HG03457 (cell line): Measurements from ENCODE around the gene PLPPR3.

Source experiments
- ATAC-seq: cut with Tn5 transposase; IDR thresholded peaks from one replicate; pipeline ENCODE4 v1.9.1; 2021; ENCODE audit warnings: moderate number of reproducible peaks; ENCODE audit not compliant: unreplicated experiment

PLPPR3 gene

GRCh38 chr19:778910-779653 is 42.7 kb downstream of the PLPPR3 start:
- ATAC-seq: no peak

- no peak for ATAC-seq
Observed at GRCh38 chr19:776549-776948, 45.2 kb downstream of the PLPPR3 start.

- ATAC-seq: no peak
Observed at GRCh38 chr19:772730-773436, 48.9 kb downstream of the PLPPR3 start.

- ATAC-seq: no peak
Observed at GRCh38 chr19:772063-772462, 49.7 kb downstream of the PLPPR3 start.

GRCh38 chr19:771332-771785 is 50.4 kb downstream of the PLPPR3 start:
- no peak for ATAC-seq

- no peak for ATAC-seq
Observed at GRCh38 chr19:769616-770015, 52.1 kb downstream of the PLPPR3 start.

GRCh38 chr19:768424-768823 is 53.3 kb downstream of the PLPPR3 start:
- no peak for ATAC-seq

GRCh38 chr19:765179-765738 is 56.5 kb downstream of the PLPPR3 start:
- ATAC-seq: no peak

GRCh38 chr19:764301-764700 is 57.5 kb downstream of the PLPPR3 start:
- no peak for ATAC-seq

- no peak for ATAC-seq
Observed at GRCh38 chr19:763869-764268, 57.9 kb downstream of the PLPPR3 start.

GRCh38 chr19:763181-763580 is 58.6 kb downstream of the PLPPR3 start:
- ATAC-seq: no peak
